ENCODE measurements around the gene SPAG16.

GRCh38 chr2:214277880-214278279 lies 993.6 kb downstream of the SPAG16 start:
- TF ChIP-seq CTCF (IDR thresholded peaks at IDR 0.05) (no peak), POLR2A (IDR thresholded peaks at IDR 0.05) (no peak)
